Stomach (tissue), 9 donors: ENCODE results near the gene MIGA2. TPM values are rescaled to one million over a fixed set of nuclear protein-coding genes. Genes with fewer than 3 reads are reported as not detected.

ENCODE experiments used
- DNase-seq, 2 donors: peaks; one replicate each; pipeline versions ENCODE4 v3.0.0 to v3.0.0-alpha.2; 2013 to 2019
- H3K27ac ChIP-seq, 5 donors: fragments of 200-600 bp in 4 of 5; sonication (generic) in 4 of 5; one replicate each; pipeline ENCODE4 v1.5.1; 2013 to 2019; ENCODE audit warnings: mild to moderate bottlenecking in 1 of 5, moderate library complexity in 1 of 5
- H3K27me3 ChIP-seq, 3 donors: fragments of 200-600 bp; sonication (generic); one replicate each; pipeline ENCODE4 v1.5.1; 2017 to 2019; ENCODE audit warnings: mixed run types in 1 of 3
- H3K36me3 ChIP-seq, 4 donors: fragments of 200-600 bp; sonication (generic); 1 replicate in 3 of 4; 2 replicates in 1 of 4; pipeline ENCODE4 v1.5.1; 2016 to 2019
- H3K4me1 ChIP-seq, 4 donors: fragments of 200-600 bp; sonication (generic); one replicate each; pipeline ENCODE4 v1.5.1; 2016 to 2019
- H3K4me3 ChIP-seq, 4 donors: fragments of 200-600 bp; sonication (generic) in 3 of 4; one replicate each; pipeline ENCODE4 v1.5.1; 2016 to 2019; ENCODE audit warnings: mild to moderate bottlenecking in 1 of 4
- H3K9me3 ChIP-seq, 4 donors: fragments of 200-600 bp; sonication (generic); one replicate each; pipeline ENCODE4 v1.5.1; 2016 to 2019
- CTCF ChIP-seq, 7 experiments: fragments of 450-650 bp in 4 of 7; fragments of 200-600 bp in 3 of 7; sonication (generic) in 3 of 7; IDR thresholded peaks; one replicate each; pipeline ENCODE4 v1.5.1; 2016 to 2019; ENCODE audit warnings: antibody characterized with exemption in 7 of 7, control low read depth in 2 of 7, mild to moderate bottlenecking in 1 of 7
- EP300 ChIP-seq: sonication (generic); formaldehyde crosslinking; IDR thresholded peaks from one replicate; pipeline ENCODE4 v1.6.1; 2017; ENCODE audit warnings: antibody characterized with exemption
- POLR2A ChIP-seq, 4 donors: fragments of 450-650 bp; IDR thresholded peaks; one replicate each; pipeline ENCODE4 v1.6.1; 2016; ENCODE audit warnings: antibody characterized with exemption in 4 of 4, control low read depth in 2 of 4, mild to moderate bottlenecking in 1 of 4, moderate library complexity in 1 of 4
- POLR2AphosphoS5 ChIP-seq, 3 donors: sonication (generic); formaldehyde crosslinking; IDR thresholded peaks; one replicate each; pipeline ENCODE4 v1.6.1; 2016; ENCODE audit warnings: antibody characterized with exemption in 3 of 3
- WGBS, 5 donors: extraction: QIAGEN DNeasy Blood & Tissue Kit in 3 of 5; methylation state at CpG; one replicate each; pipeline versions ENCODE4 v1.1.5 to v1.1.7; 2013 to 2018; 5-methylcytosine and 5-hydroxymethylcytosine counted together
- intact Hi-C: fragments of 100-400 bp; cut with DNase I; formaldehyde crosslinking; loops from one replicate; pipeline ENCODE4 v1.15.1; 2023; ENCODE audit warnings: low total_unique reads
- polyA plus RNA-seq, 3 donors: library from polyadenylated mRNA; stranded (reverse); fragments of 200-250 nt; gene quantifications; one replicate each; pipeline ENCODE4 v1.2.3, GENCODE V29; 2013
- total RNA-seq, 5 donors: library from RNA; depleted of rRNA; stranded (reverse); fragments of >200 nt; gene quantifications; one replicate each; pipeline versions ENCODE4 v1.1.0 to v1.2.3, GENCODE V29; 2014 to 2016
- donor health status: healthy with polysubstance abuse.
- donor health status: Bipolar disorder and iron deficiency.
- donor health status: healthy.

MIGA2 gene
- total and polyA plus RNA-seq, 8 donors: 9.0 to 175 (median 39.5) TPM

GRCh38 chr9:129007035-129007765 lies 29.2 kb upstream of the MIGA2 start:
- intact Hi-C loops: no loop called here
- peak in 1 of 2 donors; percentile 52 for DNase-seq

GRCh38 chr9:129007766-129008468 lies 28.5 kb upstream of the MIGA2 start:
- intact Hi-C loops: no loop called here
- TF ChIP-seq POLR2AphosphoS5 (IDR thresholded peaks at IDR 0.05) (no peak), CTCF (IDR thresholded peaks at IDR 0.05) (no peak), POLR2A (IDR thresholded peaks at IDR 0.05) (no peak), EP300 (no peak)
- DNase-seq: no peak
- peaks cover 13 to 14% (median 13%) of the 10 kb centered on the region in 4 donors for H3K4me1 ChIP-seq
- H3K4me3 ChIP-seq: no peak overlapping the region
- no peaks in the 10 kb centered on the region for H3K27me3 ChIP-seq
- peak overlapping the region in 3 of 5 donors; percentile 20 to 73 (median 20) for H3K27ac ChIP-seq
- H3K9me3 ChIP-seq: no peaks in the 10 kb centered on the region
- WGBS, 5 donors: 75 to 85% (median 83%) methylated on average over 16 to 18 of the region's 18 CpGs
- peaks cover 67 to 99% (median 96%) of the 10 kb centered on the region in 4 donors for H3K36me3 ChIP-seq

More at GRCh38 chr9:129007035-129007765, 29.2 kb upstream of the MIGA2 start:
- Histone ChIP-seq H3K36me3 (peaks cover 67 to 99% (median 96%) of the 10 kb centered on the region in 4 donors), H3K4me3 (no peak overlapping the region), H3K4me1 (peaks cover 13 to 14% (median 13%) of the 10 kb centered on the region in 4 donors), H3K9me3 (no peaks in the 10 kb centered on the region), H3K27me3 (no peaks in the 10 kb centered on the region), H3K27ac (peak overlapping the region in 4 of 5 donors; percentile 20 to 73 (median 24))
- 67 to 86% (median 83%) methylated on average over 14 of the region's 14 CpGs for WGBS, 5 donors
- TF ChIP-seq POLR2A (IDR thresholded peaks at IDR 0.05) (no peak), CTCF (IDR thresholded peaks at IDR 0.05) (no peak), POLR2AphosphoS5 (IDR thresholded peaks at IDR 0.05) (no peak), EP300 (no peak)

GRCh38 chr9:129008469-129008965 lies 27.9 kb upstream of the MIGA2 start:
- TF ChIP-seq EP300 (no peak), POLR2A (IDR thresholded peaks at IDR 0.05) (no peak), POLR2AphosphoS5 (IDR thresholded peaks at IDR 0.05) (no peak), CTCF (IDR thresholded peaks at IDR 0.05) (no peak)
- DNase-seq: no peak
- Histone ChIP-seq H3K27ac (no peak overlapping the region), H3K4me3 (no peak overlapping the region), H3K9me3 (no peaks in the 10 kb centered on the region), H3K36me3 (peaks cover 67 to 99% (median 96%) of the 10 kb centered on the region in 4 donors), H3K27me3 (no peaks in the 10 kb centered on the region), H3K4me1 (peaks cover 13 to 14% (median 13%) of the 10 kb centered on the region in 4 donors)
- WGBS, 5 donors: 80 to 94% (median 88%) methylated on average over 5 to 6 of the region's 6 CpGs
- intact Hi-C loops: no loop called here

GRCh38 chr9:129008986-129009583 lies 27.3 kb upstream of the MIGA2 start:
- H3K27ac ChIP-seq: peak overlapping the region in 1 of 5 donors; percentile 18
- H3K4me1 ChIP-seq: peaks cover 13 to 14% (median 13%) of the 10 kb centered on the region in 4 donors
- no peak for TF ChIP-seq POLR2AphosphoS5 (IDR thresholded peaks at IDR 0.05)
- no peak for TF ChIP-seq CTCF (IDR thresholded peaks at IDR 0.05)
- TF ChIP-seq POLR2A (IDR thresholded peaks at IDR 0.05): no peak
- TF ChIP-seq EP300: no peak
- no peak for DNase-seq
- H3K4me3 ChIP-seq: no peak overlapping the region
- H3K27me3 ChIP-seq: no peaks in the 10 kb centered on the region
- intact Hi-C loops: no loop called here
- H3K36me3 ChIP-seq: peaks cover 73 to 99% (median 98%) of the 10 kb centered on the region in 4 donors
- 84 to 89% (median 86%) methylated on average over 7 to 13 of the region's 13 CpGs for WGBS, 5 donors
- H3K9me3 ChIP-seq: no peaks in the 10 kb centered on the region
